ENCODE results near the gene GDNF.
"Not testable (repeated sequence)": the region's sequence is repeated elsewhere in the genome, so short reads cannot be mapped to it uniquely, and the experiment has no call there.

Gene GDNF

GRCh38 chr5:37816883-37817282 lies 23.0 kb downstream of the GDNF start:
- DNase-seq (ENCODE audit: low spot score): no peak

GRCh38 chr5:37816331-37816730 lies 23.5 kb downstream of the GDNF start:
- DNase-seq (ENCODE audit: low spot score): no peak

GRCh38 chr5:37815913-37816312 lies 23.9 kb downstream of the GDNF start:
- no peak for DNase-seq (ENCODE audit: low spot score)

GRCh38 chr5:37814699-37815098 lies 25.1 kb downstream of the GDNF start:
- no peak for DNase-seq (ENCODE audit: low spot score)

DNA sequence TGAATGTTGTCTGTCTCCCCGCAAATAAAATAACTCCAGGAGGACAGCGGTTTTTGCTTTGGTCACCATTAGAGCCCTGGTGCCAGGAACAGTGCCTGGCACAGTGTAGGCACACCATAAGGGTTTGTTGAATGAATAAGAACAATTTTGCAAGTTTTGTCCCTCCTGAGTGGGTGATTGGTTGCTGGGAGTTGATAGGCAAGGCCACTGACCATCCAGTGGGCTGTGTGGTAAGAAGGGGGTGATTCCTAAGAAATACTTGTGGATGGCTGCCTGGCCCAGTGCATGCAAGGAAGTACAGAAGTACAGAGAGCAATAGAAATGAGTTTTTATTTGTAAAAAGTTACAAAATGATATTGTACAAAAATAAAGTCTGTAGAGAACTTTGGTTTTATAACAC lies 27.5 kb downstream of the GDNF start:
- DNase-seq (ENCODE audit: low spot score): no peak

GRCh38 chr5:37811866-37812265 lies 28.0 kb downstream of the GDNF start:
- no peak for DNase-seq (ENCODE audit: low spot score)

GRCh38 chr5:37810311-37810710 lies 29.5 kb downstream of the GDNF start:
- no peak for DNase-seq (ENCODE audit: low spot score)

DNA sequence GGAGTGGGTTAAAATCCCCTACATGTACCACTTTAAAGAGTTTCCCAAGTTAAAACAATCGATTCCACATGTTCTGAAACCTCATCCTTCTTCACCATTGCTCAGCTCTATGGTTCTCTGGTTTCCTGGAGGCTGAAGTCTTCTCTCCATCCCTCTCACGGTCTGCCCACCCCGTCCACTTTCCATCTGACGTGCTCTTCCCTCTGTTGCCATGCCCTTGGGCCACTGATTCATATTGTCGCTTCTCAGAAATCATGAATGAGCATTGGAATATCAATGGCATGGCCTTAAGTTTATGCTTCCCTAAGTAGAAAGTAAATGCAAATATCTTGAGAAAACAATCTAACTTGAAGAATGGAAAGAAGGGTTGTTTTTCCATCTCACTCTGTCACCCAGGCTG lies 30.9 kb downstream of the GDNF start:
- no peak for DNase-seq (ENCODE audit: low spot score)

DNA sequence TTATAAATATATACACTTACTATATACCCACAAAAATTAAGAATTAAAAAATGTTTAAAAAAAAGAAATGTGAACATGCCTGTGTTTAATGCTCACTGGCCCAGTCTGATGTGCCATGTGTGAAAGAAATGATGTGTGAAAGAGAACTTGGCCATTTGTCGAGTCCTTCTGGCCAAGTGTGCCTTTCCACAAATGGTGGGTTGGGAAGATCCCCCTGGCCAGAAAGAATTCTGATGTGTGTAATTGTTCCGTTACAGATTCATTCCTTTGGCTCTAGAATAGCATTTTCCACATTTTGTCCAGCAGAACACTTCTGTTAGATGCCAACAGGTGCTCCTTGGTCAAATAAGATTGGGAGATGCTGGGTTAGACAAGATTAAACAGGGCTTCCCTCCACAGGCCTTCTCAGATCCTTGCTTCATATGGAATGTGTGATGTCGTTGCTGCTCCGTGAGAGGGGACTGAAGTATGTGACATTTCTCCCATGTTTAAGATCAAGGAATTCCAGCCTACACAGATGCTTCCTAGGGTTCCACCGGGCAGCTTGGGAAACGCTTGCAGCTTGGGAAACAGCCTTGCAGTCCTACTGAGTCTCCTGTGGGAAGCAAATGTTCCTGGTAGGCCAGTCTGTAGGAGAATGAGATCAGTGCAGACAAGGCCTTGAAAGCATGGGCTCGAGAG lies 32.1 kb downstream of the GDNF start:
- DNase-seq (ENCODE audit: low spot score): no peak

DNA sequence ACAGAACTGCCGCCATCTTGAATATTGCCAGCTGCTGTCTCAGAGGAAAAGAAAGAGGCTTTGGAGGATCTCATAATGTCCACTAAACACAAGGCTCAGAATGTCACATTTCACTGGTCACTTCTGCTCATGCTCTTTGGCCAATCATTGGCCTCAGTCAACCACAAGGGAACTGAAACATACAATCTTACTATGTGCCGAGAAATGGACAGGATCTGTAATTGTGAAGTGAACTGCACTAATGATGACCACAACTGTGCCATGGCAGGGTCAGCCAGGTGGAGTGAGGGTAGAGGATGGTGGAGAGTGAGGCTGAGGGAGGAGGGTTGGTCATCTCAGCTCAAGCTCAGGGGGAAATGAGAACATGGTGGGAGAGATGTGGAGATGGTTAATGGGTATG lies 32.8 kb downstream of the GDNF start:
- no peak for DNase-seq (ENCODE audit: low spot score)

- DNase-seq (ENCODE audit: low spot score): no peak
These were observed 33.4 kb downstream of the GDNF start for GRCh38 chr5:37806476-37806875.

DNA sequence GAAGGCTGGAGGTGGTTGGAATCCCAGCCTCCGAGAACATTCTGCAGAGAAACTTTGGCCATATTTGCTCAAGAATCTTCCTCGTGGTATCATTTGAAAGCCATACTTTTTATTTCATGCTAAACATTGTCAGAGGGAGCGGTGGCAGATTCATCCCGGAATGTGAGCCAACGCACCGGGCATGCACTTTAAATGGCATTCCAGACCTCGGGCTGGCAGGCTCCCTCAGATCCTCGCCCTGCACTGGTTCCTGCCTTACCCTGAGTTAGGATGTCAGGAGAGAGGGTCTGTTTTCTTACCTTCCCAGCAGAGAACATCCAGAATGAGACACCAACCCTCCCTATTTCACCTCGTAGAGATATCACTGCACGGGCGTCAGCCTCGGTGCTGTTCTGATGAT lies 33.8 kb downstream of the GDNF start:
- DNase-seq (ENCODE audit: low spot score): no peak

- no peak for DNase-seq (ENCODE audit: low spot score)
These were observed 35.4 kb downstream of the GDNF start for GRCh38 chr5:37804401-37804800.

- DNase-seq (ENCODE audit: low spot score): no peak
These were observed 36.4 kb downstream of the GDNF start for GRCh38 chr5:37803487-37803886.

GRCh38 chr5:37801521-37801920 lies 38.3 kb downstream of the GDNF start:
- no peak for DNase-seq (ENCODE audit: low spot score)

DNA sequence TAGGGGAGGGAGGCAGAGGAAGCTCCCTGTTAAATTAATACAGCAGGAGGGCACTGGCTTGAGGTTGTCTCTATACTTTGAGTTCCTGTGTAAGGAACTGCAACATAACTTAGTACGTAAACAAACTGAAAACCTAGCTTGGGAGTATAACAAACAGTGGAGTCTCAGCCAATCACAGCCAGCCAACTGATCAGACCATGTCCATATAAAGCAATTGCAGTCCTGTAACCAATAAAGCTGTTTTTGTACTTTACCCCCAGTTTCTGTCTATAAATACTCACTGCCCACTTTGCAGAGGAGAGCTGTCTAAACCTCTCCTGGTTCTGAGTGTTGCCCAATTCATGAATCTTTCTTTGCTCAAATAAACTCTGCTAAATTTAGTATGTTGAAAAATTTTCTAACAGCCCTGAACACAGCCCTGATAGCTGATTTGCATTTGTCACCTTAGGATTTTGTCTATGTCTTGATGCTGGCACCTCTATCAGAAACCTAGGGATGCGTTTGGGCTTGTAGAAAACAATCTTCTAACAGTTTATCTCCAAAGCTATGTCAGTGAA lies 39.9 kb downstream of the GDNF start:
- DNase-seq (ENCODE audit: low spot score): no peak

DNA sequence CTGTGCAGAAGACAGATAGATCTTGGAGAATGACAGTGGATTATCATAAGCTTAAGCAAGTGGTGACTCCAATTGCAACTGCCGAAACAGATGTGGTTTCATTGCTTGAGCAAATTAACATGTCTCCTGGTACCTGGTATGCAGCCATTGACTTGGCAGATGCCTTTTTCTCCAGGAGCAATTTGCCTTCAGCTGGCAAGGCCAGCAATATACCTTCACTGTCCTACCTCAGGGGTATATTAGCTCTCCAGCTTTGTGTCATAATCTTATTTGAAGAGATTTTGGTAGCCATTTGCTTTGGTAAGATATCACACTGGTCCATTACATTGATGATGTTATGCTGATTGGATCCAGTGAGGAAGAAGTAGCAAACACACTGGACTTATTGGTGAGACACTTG lies 43.4 kb downstream of the GDNF start:
- not testable (repeated sequence) for DNase-seq (ENCODE audit: low spot score)

GRCh38 chr5:37795292-37795691 lies 44.5 kb downstream of the GDNF start:
- DNase-seq (ENCODE audit: low spot score): not testable (repeated sequence)

DNA sequence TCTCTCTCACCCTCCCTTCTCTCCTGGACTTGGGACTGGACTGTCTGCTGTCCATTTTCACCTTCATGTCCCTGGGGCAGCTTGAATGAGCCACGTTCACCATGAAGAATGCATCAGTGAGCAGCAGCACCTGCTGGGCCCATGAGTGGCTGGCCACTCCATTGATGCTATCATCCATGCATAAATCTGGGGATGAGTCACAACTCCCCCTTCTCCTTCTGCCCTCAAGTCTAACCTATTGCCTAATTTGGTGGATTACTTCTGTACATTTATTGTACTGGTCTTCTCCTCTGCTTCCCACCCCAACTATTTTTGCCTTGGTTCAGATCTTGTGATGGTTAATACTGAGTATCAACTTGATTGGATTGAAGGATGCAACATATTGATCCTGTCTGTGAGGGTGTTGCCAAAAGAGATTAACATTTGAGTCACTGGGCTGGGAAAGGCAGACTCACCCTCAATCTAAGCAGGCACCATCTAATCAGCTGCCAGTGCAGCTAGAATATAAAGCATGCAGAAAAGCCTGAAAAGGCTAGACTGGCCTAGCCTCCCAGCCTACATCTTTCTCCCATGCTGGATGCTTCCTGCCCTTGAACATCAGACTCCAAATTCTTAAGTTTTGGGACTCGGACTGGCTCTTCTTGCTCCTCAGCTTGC lies 46.7 kb downstream of the GDNF start:
- DNase-seq (ENCODE audit: low spot score): no peak

GRCh38 chr5:37791321-37791720 lies 48.5 kb downstream of the GDNF start:
- DNase-seq (ENCODE audit: low spot score): no peak

GRCh38 chr5:37789991-37790390 lies 49.9 kb downstream of the GDNF start:
- DNase-seq (ENCODE audit: low spot score): no peak

DNA sequence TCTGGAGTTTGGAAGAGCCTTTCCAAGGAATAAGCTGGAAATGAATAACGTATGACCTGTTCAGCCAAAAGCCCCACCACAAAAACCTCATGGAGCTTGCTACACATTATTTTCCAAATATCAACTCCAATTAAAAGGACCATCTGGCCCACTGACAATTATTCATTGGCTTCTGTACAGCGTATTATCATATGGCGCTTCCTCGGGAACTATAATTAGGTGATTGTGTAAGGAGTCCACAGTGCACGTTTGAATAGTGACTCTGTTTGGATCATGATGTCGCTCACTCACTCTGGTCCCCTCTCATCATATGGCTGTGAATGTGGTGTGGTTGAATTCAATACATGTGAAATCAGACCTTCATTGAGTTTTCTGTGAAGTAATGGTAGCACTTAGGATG lies 52.1 kb downstream of the GDNF start:
- DNase-seq (ENCODE audit: low spot score): no peak

DNA sequence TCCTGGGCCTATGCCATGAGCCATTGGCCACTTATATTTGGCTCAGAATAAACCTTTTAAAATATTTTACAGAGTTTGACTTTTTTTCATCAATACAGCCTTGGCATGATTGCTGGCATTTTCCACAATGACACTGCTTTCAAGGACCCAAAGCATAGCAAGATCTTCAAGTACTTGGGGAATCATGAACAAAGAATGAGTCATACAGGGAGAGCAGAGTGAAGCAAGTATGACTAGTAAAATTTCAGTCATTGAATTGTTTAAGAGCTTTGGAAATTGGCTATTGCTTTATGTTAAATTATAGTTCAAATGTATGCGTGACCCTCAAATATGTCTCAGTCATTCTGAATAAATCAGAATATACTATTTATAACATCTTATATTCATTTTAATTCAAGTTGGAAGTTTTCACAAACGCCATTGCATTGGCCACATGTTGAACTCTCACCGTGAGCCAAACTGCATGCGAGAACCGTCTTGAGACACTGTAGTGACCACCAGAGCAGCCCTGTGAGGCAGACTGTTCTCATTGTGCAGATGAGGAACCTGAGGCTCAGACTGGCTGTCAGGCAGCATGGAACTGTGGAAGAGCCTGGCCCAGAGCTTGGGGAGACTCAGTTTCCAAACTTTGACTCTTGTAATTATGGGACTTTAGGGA lies 52.9 kb downstream of the GDNF start:
- no peak for DNase-seq (ENCODE audit: low spot score)
